Chondrocyte (in vitro differentiated cells): ENCODE measurements around the gene DPYSL5. TPM values are rescaled to one million over a fixed set of nuclear protein-coding genes. Genes with fewer than 3 reads are reported as not detected.

Source experiments
- DNase-seq: peaks from one replicate; pipeline ENCODE4 v3.0.0; 2021; ENCODE audit warnings: mixed read lengths, low spot score
- H3K27ac Mint-ChIP-seq: one replicate; pipeline ENCODE4 v1.8.0; 2021; ENCODE audit warnings: mild to moderate bottlenecking, moderate library complexity, mixed read lengths; ENCODE audit not compliant: unreplicated experiment
- H3K27me3 Mint-ChIP-seq: 2 replicates; pipeline ENCODE4 v1.8.0; 2021; ENCODE audit warnings: low read depth, mixed read lengths
- H3K36me3 Mint-ChIP-seq: 2 replicates; pipeline ENCODE4 v1.8.0; 2021; ENCODE audit warnings: low read depth, mixed read lengths
- H3K4me1 Mint-ChIP-seq: 2 replicates; pipeline ENCODE4 v1.8.0; 2021; ENCODE audit warnings: low read depth, mild to moderate bottlenecking, mixed read lengths
- H3K4me3 Mint-ChIP-seq: one replicate; pipeline ENCODE4 v1.8.0; 2021; ENCODE audit warnings: mild to moderate bottlenecking, moderate library complexity, mixed read lengths; ENCODE audit not compliant: unreplicated experiment
- H3K9me3 Mint-ChIP-seq: 2 replicates; pipeline ENCODE4 v1.8.0; 2021; ENCODE audit warnings: low read depth, mixed read lengths
- total RNA-seq: library from RNA; stranded (reverse); gene quantifications from 3 replicates; pipeline ENCODE4 v1.2.1, GENCODE V29; 2021
- TF ChIP-seq, protein P1 (sequence below): fragments of 200-600 bp; sonication (generic); IDR thresholded peaks from 2 replicates; pipeline ENCODE4 v1.5.0; 2021; ENCODE audit warnings: antibody characterized with exemption, mild to moderate bottlenecking, moderate library complexity

DPYSL5 gene
- total RNA-seq, 1 donor from 2014 or later: 0.25 TPM

DNA sequence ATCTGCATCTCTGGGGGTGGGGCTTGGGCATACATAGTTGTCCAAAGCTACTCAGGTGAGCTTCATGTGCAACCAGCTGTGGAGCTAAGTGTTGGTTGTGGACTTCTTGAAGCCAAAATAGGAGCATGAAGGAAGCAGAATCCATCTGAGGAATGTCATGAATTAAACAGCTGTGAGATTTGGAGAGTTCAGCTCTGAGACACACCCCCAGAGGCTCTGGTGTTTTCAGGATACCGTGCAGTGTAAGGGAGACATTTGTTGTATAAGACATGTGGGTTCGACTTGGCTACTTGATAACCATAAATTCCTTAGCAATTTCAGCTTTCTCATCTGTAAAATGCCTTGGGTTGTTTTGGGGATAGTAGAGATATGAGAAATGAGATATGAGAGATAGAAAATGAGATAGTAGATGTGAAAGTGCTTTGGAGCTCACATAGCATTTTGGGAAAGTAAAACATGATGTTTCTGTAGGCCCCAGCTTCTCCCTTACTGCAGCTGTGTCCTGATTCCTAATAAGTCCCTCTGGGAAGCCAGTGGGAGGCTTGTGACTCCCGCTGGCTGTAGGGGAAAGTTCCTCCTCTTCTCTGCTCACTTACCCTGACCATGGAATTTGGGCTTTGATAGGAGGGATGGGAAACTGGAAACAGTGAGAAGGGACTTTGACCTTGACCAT lies 50.0 kb downstream of the DPYSL5 start:
- peaks cover 3% of the 10 kb centered on the region for H3K4me1 Mint-ChIP-seq
- H3K27me3 Mint-ChIP-seq: peaks cover 22% of the 10 kb centered on the region
- TF ChIP-seq, protein P1, sequence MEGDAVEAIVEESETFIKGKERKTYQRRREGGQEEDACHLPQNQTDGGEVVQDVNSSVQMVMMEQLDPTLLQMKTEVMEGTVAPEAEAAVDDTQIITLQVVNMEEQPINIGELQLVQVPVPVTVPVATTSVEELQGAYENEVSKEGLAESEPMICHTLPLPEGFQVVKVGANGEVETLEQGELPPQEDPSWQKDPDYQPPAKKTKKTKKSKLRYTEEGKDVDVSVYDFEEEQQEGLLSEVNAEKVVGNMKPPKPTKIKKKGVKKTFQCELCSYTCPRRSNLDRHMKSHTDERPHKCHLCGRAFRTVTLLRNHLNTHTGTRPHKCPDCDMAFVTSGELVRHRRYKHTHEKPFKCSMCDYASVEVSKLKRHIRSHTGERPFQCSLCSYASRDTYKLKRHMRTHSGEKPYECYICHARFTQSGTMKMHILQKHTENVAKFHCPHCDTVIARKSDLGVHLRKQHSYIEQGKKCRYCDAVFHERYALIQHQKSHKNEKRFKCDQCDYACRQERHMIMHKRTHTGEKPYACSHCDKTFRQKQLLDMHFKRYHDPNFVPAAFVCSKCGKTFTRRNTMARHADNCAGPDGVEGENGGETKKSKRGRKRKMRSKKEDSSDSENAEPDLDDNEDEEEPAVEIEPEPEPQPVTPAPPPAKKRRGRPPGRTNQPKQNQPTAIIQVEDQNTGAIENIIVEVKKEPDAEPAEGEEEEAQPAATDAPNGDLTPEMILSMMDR: no peak
- H3K27ac Mint-ChIP-seq: no peak overlapping the region
- peaks cover 7% of the 10 kb centered on the region for H3K36me3 Mint-ChIP-seq
- no peak for DNase-seq
- peaks cover 17% of the 10 kb centered on the region for H3K9me3 Mint-ChIP-seq
- H3K4me3 Mint-ChIP-seq: no peak overlapping the region

DNA sequence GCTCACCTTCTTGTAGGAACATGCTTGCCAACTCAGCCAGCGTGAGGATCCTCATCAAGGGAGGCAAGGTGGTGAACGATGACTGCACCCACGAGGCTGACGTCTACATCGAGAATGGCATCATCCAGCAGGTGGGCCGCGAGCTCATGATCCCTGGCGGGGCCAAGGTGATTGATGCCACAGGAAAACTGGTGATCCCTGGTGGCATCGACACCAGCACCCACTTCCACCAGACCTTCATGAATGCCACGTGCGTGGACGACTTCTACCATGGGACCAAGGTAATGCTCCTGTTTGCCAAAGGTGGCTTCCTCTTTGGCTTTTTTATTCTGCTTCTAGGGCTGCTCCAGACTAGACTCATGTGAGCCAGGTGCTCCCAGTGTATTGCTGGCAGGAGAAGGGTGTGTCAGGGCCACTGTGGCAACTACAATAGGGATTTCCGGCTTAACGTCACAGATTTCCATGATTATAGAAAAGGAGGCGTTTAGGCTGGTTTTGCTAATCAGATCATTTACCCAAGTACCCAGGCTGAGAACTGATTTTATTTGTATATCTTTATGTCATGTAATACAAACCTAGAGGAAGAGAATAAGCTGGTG lies 50.6 kb downstream of the DPYSL5 start:
- no peak for DNase-seq
- TF ChIP-seq, protein P1: no peak
- H3K36me3 Mint-ChIP-seq: peaks cover 7% of the 10 kb centered on the region
- H3K9me3 Mint-ChIP-seq: peaks cover 17% of the 10 kb centered on the region
- no peak overlapping the region for H3K4me3 Mint-ChIP-seq
- H3K27me3 Mint-ChIP-seq: peaks cover 19% of the 10 kb centered on the region
- no peak overlapping the region for H3K27ac Mint-ChIP-seq
- H3K4me1 Mint-ChIP-seq: peaks cover 3% of the 10 kb centered on the region

DNA sequence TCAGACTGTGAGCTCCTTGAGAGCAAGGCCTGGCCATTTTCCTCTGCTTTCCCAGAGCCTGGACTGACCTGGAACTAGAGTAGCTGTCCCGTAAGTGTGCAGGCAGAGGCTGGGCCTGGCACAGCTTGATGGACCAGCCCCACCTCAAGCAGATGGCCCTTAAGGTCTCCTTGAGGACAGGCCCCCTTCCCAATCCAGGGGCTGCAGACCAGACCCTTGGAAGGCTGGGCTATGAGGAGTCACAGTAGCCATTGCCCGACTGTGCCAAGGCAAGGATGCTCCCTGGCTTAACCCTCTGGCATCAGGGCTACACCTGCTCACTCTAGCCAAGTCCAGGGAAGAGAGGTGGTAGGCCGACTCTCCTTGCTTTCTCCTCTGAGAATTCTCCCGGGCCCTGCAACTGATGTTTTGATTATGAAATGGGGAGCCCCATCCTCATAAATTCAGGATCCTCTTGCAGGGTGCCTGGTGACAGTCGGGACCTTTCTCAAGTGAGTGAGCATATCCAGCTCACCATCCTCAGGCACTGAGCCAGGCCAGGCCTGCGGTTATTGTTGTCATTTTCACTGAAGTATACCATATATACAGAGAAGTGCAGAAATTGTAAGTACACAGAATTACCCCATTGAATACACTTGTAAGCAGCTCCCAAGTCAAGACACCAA lies 51.7 kb downstream of the DPYSL5 start:
- DNase-seq: no peak
- Mint-ChIP-seq H3K4me1 (peaks cover 3% of the 10 kb centered on the region), H3K36me3 (peaks cover 4% of the 10 kb centered on the region), H3K27me3 (peaks cover 19% of the 10 kb centered on the region), H3K9me3 (peaks cover 15% of the 10 kb centered on the region), H3K27ac (no peak overlapping the region), H3K4me3 (no peak overlapping the region)
- TF ChIP-seq, protein P1: no peak

DNA sequence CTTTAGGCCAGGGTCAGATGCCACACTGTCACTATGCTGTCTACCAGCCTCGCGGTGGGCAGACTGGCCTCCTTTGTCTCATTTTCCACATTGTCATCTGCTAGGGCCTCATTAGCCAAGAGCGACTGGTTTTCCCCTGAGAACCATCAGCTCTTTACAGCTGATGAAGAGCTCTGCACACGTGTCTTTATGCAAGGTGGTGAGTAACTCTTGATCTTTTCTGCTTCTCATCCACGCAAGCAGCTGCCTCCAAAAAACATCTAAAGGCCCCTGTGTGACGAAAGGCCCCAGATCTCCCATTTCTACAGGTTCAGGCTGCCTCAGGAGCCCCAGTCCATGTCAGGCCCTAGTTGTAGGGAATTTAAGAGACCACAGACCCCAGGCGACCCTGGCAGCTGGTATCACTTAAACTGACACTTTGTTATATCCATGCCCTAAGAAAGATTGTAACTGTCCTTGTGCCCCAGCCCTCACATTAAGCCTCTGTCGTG lies 52.9 kb downstream of the DPYSL5 start:
- Mint-ChIP-seq H3K4me1 (peaks cover 3% of the 10 kb centered on the region), H3K36me3 (peaks cover 2% of the 10 kb centered on the region), H3K9me3 (peaks cover 9% of the 10 kb centered on the region), H3K27me3 (peaks cover 19% of the 10 kb centered on the region), H3K27ac (no peak overlapping the region), H3K4me3 (no peak overlapping the region)
- DNase-seq: no peak
- TF ChIP-seq, protein P1: no peak
